ENCODE measurements around the gene GTF3C1.

The GTF3C1 gene

DNA sequence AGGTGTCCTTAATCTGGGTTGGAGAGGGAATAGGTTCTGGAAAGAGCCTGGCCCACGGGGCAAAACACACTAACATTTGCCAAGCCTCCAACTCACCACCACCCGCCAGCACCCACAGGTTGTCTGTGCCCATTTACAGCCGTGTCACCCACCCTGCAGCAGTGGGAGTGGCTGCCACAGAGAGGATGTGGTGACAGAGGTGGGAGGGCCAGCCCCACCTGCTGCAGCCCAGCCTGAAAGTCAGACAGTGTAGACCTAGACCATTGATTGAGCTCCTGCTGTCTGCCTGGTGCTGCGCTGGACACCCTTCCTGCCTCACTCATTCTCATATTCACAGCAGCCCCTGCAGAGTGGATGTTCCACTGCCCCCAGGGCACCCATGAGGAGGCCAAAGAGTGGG, 103.0 kb downstream of the GTF3C1 start:
- TF ChIP-seq, protein P1, sequence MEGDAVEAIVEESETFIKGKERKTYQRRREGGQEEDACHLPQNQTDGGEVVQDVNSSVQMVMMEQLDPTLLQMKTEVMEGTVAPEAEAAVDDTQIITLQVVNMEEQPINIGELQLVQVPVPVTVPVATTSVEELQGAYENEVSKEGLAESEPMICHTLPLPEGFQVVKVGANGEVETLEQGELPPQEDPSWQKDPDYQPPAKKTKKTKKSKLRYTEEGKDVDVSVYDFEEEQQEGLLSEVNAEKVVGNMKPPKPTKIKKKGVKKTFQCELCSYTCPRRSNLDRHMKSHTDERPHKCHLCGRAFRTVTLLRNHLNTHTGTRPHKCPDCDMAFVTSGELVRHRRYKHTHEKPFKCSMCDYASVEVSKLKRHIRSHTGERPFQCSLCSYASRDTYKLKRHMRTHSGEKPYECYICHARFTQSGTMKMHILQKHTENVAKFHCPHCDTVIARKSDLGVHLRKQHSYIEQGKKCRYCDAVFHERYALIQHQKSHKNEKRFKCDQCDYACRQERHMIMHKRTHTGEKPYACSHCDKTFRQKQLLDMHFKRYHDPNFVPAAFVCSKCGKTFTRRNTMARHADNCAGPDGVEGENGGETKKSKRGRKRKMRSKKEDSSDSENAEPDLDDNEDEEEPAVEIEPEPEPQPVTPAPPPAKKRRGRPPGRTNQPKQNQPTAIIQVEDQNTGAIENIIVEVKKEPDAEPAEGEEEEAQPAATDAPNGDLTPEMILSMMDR (conservative IDR thresholded peaks at IDR 0.05; ENCODE audit: low read depth, low read length), result no peak
- DNase-seq (ENCODE audit: low read depth), result no peak
- H3K4me3 ChIP-seq (ENCODE audit: low read length), result no peak overlapping the region

DNA sequence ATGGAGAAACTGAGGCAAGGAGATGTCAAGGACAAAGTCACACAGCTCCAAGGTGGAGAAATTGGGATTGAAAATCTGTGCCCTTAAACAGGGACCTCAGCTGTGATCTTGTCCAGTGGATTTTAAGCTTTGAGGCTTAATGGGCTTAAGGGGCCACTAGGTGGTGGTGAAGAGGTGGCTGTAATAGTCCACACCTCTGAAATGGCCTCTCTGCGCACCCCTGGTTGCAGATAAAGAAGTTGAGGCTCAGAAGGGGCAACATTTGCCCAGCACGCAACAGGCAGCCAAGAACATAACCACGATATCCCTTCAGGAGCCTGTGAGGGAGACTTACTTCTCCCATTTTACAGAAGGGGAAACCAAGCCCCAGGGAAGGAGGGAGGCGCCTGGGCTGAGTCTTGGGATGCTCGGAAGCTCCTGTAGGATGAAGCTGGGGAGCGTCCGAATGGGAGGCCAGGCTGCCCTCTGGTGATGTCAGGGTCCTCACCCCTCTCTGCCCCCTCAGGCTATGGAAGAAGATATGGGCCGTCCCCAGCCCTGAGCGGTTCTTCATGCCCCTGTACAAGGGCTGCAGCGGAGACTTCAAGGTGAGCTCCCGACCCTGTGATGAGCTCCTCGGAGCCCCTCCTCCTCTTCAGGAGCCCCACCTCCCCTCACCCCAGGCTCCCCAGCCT, 104.1 kb downstream of the GTF3C1 start:
- TF ChIP-seq, protein P1 (conservative IDR thresholded peaks at IDR 0.05; ENCODE audit: low read depth, low read length), result no peak
- no peak for DNase-seq (ENCODE audit: low read depth)
- H3K4me3 ChIP-seq (ENCODE audit: low read length), result no peak overlapping the region

GRCh38 chr16:27444470-27444869, 105.2 kb downstream of the GTF3C1 start:
- TF ChIP-seq, protein P1 (conservative IDR thresholded peaks at IDR 0.05; ENCODE audit: low read depth, low read length), result no peak
- no peak for DNase-seq (ENCODE audit: low read depth)
- H3K4me3 ChIP-seq (ENCODE audit: low read length), result no peak overlapping the region

DNA sequence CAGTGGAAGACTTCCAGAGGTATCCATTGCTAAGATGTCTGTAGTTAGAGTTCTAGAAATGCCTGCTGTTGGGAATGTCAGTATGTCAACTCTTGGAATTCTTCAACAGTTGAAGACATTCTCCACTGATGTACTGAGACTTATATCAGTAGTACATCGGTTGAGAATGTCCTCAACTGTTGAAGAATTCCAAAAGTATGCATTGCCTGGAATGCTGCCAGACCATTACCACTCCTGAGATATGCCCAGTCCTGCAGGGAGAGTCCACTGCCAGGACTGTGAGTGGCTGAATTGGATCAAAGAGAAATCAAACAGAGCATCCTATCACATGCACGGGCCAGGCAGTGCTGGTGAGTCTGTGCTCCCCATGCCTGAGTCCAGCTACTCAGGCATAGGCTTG, 105.7 kb downstream of the GTF3C1 start:
- H3K4me3 ChIP-seq (ENCODE audit: low read length), result no peak overlapping the region
- DNase-seq (ENCODE audit: low read depth), result no peak
- TF ChIP-seq, protein P1 (conservative IDR thresholded peaks at IDR 0.05; ENCODE audit: low read depth, low read length), result no peak

GRCh38 chr16:27441998-27442397, 107.7 kb downstream of the GTF3C1 start:
- TF ChIP-seq, protein P1 (conservative IDR thresholded peaks at IDR 0.05; ENCODE audit: low read depth, low read length), result no peak
- H3K4me3 ChIP-seq (ENCODE audit: low read length), result no peak overlapping the region
- no peak for DNase-seq (ENCODE audit: low read depth)

DNA sequence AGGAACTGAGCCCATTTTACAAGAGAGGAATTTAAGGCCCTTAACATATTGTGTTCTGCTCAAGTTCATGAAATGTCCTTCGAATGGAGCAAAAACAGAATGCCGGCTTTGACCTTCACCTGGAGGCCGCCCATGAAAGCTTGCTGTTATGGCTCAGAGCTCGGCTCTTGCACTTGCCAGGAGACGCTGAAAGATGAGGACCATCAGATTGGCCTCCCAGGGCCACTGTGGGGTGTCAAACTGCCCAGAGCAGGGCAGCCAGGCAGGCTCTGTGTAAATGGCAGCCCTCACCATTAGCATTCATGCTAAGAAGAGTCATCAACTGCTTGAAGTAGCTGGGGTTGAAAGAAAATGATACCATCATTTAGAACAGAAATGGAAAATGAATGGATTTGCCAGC, 108.4 kb downstream of the GTF3C1 start:
- DNase-seq (ENCODE audit: low read depth), result no peak
- H3K4me3 ChIP-seq (ENCODE audit: low read length), result no peak overlapping the region
- TF ChIP-seq, protein P1 (conservative IDR thresholded peaks at IDR 0.05; ENCODE audit: low read depth, low read length), result no peak

GRCh38 chr16:27439271-27440018, 110.3 kb downstream of the GTF3C1 start:
- no peak overlapping the region for H3K4me3 ChIP-seq (ENCODE audit: low read length)
- TF ChIP-seq, protein P1 (conservative IDR thresholded peaks at IDR 0.05; ENCODE audit: low read depth, low read length), result no peak
- no peak for DNase-seq (ENCODE audit: low read depth)
